OCI-LY7 (cell line): ENCODE results near the gene COMMD3.

ENCODE experiments used
- CTCF ChIP-seq: fragments of 200-600 bp; sonication (generic); conservative IDR thresholded peaks from 2 replicates; pipeline ENCODE4 v1.5.1; 2014; ENCODE audit warnings: mild to moderate bottlenecking, antibody characterized with exemption, low read length, moderate library complexity, mixed read lengths
- EZH2phosphoT487 ChIP-seq: fragments of 200-600 bp; sonication (generic); IDR thresholded peaks from 2 replicates; pipeline ENCODE4 v1.6.1; 2018; ENCODE audit warnings: low read depth, borderline replicate concordance, mild to moderate bottlenecking, mixed run types, antibody characterized with exemption, low read length, moderate library complexity, mixed read lengths

GRCh38 chr10:22369434-22370072 is 53.4 kb downstream of the COMMD3 start:
- TF ChIP-seq CTCF (no peak), EZH2phosphoT487 (no peak)
